K562 (cell line): ENCODE measurements around the gene STK4.

Experiments
- BRF2 ChIP-seq: IDR thresholded peaks from 3 replicates; pipeline ENCODE4 v1.6.1; 2011; ENCODE audit warnings: borderline replicate concordance, mild to moderate bottlenecking; ENCODE audit not compliant: insufficient read length, insufficient read depth
- EP300 ChIP-seq: IDR thresholded peaks from 2 replicates; pipeline ENCODE4 v1.6.1; 2012; ENCODE audit warnings: low read length, improper control_type of control experiment
- EZH2 ChIP-seq: IDR thresholded peaks from 2 replicates; pipeline ENCODE4 v1.6.1; 2012; ENCODE audit warnings: low read depth, mild to moderate bottlenecking, inconsistent platforms, low read length, borderline replicate concordance
- LARP7 ChIP-seq: fragments of 450-650 bp; IDR thresholded peaks from 2 replicates; pipeline ENCODE4 v1.6.1; 2016
- MXI1 ChIP-seq: IDR thresholded peaks from 2 replicates; pipeline ENCODE4 v1.6.1; 2011; ENCODE audit warnings: low read depth, mild to moderate bottlenecking, improper control_type of control experiment, low read length
- PTBP1 ChIP-seq: fragments of 200-400 bp; formaldehyde crosslinking; IDR thresholded peaks from 2 replicates; pipeline ENCODE4 v1.6.1; 2017; ENCODE audit warnings: low read depth, low read length
- RFX1 ChIP-seq: fragments of 450-650 bp; IDR thresholded peaks from 2 replicates; pipeline ENCODE4 v1.6.1; 2016; ENCODE audit warnings: mild to moderate bottlenecking, moderate library complexity
- SETDB1 ChIP-seq: IDR thresholded peaks from one replicate; pipeline ENCODE4 v1.6.1; 2012; ENCODE audit warnings: low read length, control low read depth, inconsistent platforms
- TBL1XR1 ChIP-seq, 2 experiments: IDR thresholded peaks; 2 replicates each; pipeline ENCODE4 v1.6.1; 2012; ENCODE audit warnings: improper control_type of control experiment in 2 of 2, low read length in 2 of 2, mild to moderate bottlenecking in 1 of 2
- ZC3H11A ChIP-seq: IDR thresholded peaks from 2 replicates; pipeline ENCODE4 v1.6.1; 2012; ENCODE audit warnings: low read depth, low read length, improper control_type of control experiment
- TF ChIP-seq, protein P1 (sequence below): IDR thresholded peaks from 2 replicates; pipeline ENCODE4 v1.6.1; 2016; ENCODE audit warnings: missing genetic modification characterization, missing compliant biosample characterization
- TF ChIP-seq, protein P2 (sequence below): fragments of 450-650 bp; IDR thresholded peaks from 2 replicates; pipeline ENCODE4 v1.6.1; 2016; ENCODE audit warnings: antibody characterized with exemption

GRCh38 chr20:45019027-45019761 lies 52.9 kb downstream of the STK4 start:
- no peak for TF ChIP-seq EZH2
- no peak for TF ChIP-seq BRF2
- TF ChIP-seq RFX1: no peak
- no peak for TF ChIP-seq LARP7
- TF ChIP-seq SETDB1: no peak
- TF ChIP-seq EP300: no peak
- TF ChIP-seq MXI1: no peak
- TF ChIP-seq, protein P1, sequence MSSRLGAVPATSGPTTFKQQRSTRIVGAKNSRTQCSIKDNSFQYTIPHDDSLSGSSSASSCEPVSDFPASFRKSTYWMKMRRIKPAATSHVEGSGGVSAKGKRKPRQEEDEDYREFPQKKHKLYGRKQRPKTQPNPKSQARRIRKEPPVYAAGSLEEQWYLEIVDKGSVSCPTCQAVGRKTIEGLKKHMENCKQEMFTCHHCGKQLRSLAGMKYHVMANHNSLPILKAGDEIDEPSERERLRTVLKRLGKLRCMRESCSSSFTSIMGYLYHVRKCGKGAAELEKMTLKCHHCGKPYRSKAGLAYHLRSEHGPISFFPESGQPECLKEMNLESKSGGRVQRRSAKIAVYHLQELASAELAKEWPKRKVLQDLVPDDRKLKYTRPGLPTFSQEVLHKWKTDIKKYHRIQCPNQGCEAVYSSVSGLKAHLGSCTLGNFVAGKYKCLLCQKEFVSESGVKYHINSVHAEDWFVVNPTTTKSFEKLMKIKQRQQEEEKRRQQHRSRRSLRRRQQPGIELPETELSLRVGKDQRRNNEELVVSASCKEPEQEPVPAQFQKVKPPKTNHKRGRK (tag): no peak
- TF ChIP-seq ZC3H11A: no peak
- TF ChIP-seq PTBP1: no peak
- no peak for TF ChIP-seq TBL1XR1 (IDR thresholded peaks at IDR 0.05; ENCODE audit: low read length in 2 of 2)
- TF ChIP-seq, protein P2, sequence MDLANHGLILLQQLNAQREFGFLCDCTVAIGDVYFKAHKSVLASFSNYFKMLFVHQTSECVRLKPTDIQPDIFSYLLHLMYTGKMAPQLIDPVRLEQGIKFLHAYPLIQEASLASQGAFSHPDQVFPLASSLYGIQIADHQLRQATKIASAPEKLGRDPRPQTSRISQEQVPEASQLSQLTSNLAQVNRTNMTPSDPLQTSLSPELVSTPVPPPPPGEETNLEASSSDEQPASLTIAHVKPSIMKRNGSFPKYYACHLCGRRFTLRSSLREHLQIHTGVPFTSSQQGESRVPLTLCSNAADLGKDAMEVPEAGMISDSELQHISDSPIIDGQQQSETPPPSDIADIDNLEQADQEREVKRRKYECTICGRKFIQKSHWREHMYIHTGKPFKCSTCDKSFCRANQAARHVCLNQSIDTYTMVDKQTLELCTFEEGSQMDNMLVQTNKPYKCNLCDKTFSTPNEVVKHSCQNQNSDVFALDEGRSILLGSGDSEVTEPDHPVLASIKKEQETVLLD: no peak
